Measurements from ENCODE around the gene ADA.

Gene ADA

GRCh38 chr20:44584162-44584561, 67.3 kb downstream of the ADA start:
- Histone ChIP-seq H3K79me2 (ENCODE audit: insufficient read depth, low read length) (no peaks in the 10 kb centered on the region), H3K27me3 (ENCODE audit: insufficient read depth, low read length, poor library complexity, severe bottlenecking) (no peaks in the 10 kb centered on the region), H3K9me3 (ENCODE audit: insufficient read depth, low read depth, low read length) (no peaks in the 10 kb centered on the region), H3K4me2 (ENCODE audit: low read depth, low read length, poor library complexity, severe bottlenecking) (no peak overlapping the region), H3F3A (ENCODE audit: low read depth) (no peaks in the 10 kb centered on the region), H3K4me1 (ENCODE audit: insufficient read depth, low read length, poor library complexity, severe bottlenecking) (peaks cover 63% of the 10 kb centered on the region), H4K20me1 (ENCODE audit: insufficient read depth, low read length, poor library complexity, severe bottlenecking) (no peaks in the 10 kb centered on the region), H3K4me3 (ENCODE audit: low read length, poor library complexity, severe bottlenecking) (no peak overlapping the region), H2AFZ (ENCODE audit: low read length) (no peak overlapping the region), H3K36me3 (ENCODE audit: insufficient read depth, low read length) (no peaks in the 10 kb centered on the region), H3K9me2 (replicated peaks; ENCODE audit: low read depth, low read length) (no peaks in the 10 kb centered on the region), H3K9ac (ENCODE audit: low read depth, low read length, poor library complexity, severe bottlenecking) (no peak overlapping the region)
- TF ChIP-seq, protein P1, sequence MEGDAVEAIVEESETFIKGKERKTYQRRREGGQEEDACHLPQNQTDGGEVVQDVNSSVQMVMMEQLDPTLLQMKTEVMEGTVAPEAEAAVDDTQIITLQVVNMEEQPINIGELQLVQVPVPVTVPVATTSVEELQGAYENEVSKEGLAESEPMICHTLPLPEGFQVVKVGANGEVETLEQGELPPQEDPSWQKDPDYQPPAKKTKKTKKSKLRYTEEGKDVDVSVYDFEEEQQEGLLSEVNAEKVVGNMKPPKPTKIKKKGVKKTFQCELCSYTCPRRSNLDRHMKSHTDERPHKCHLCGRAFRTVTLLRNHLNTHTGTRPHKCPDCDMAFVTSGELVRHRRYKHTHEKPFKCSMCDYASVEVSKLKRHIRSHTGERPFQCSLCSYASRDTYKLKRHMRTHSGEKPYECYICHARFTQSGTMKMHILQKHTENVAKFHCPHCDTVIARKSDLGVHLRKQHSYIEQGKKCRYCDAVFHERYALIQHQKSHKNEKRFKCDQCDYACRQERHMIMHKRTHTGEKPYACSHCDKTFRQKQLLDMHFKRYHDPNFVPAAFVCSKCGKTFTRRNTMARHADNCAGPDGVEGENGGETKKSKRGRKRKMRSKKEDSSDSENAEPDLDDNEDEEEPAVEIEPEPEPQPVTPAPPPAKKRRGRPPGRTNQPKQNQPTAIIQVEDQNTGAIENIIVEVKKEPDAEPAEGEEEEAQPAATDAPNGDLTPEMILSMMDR (conservative IDR thresholded peaks at IDR 0.05; ENCODE audit: low read length) = no peak
- TF ChIP-seq EZH2phosphoT487 (IDR thresholded peaks at IDR 0.05; ENCODE audit: borderline replicate concordance) = no peak

DNA sequence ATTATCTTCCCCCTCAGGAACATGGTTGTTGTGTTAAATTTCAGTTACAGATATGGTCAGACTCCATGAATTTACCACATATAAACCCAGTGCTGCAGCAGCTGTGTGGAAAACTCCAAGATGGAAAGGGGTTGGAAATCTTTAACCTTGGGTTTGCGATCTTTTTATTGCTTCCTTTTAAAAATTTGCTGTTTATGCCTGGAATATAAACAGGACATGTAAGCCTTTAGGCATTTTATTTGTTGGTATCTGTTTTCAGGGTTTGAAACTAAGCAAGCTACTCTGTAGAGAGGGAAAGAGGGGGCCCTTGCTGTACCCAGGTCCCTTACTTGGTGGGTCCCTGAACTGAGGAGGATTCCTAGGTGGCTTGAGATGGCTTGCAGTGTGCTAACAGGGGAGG, 68.3 kb downstream of the ADA start:
- H3K4me1 ChIP-seq (ENCODE audit: insufficient read depth, low read length, poor library complexity, severe bottlenecking) = peaks cover 64% of the 10 kb centered on the region
- no peaks in the 10 kb centered on the region for H4K20me1 ChIP-seq (ENCODE audit: insufficient read depth, low read length, poor library complexity, severe bottlenecking)
- H3K36me3 ChIP-seq (ENCODE audit: insufficient read depth, low read length) = no peaks in the 10 kb centered on the region
- no peak overlapping the region for H3K9ac ChIP-seq (ENCODE audit: low read depth, low read length, poor library complexity, severe bottlenecking)
- TF ChIP-seq EZH2phosphoT487 (IDR thresholded peaks at IDR 0.05; ENCODE audit: borderline replicate concordance) = no peak
- TF ChIP-seq, protein P1 (conservative IDR thresholded peaks at IDR 0.05; ENCODE audit: low read length) = no peak
- H2AFZ ChIP-seq (ENCODE audit: low read length) = no peak overlapping the region
- no peaks in the 10 kb centered on the region for H3K9me2 ChIP-seq (replicated peaks; ENCODE audit: low read depth, low read length)
- H3K4me3 ChIP-seq (ENCODE audit: low read length, poor library complexity, severe bottlenecking) = no peak overlapping the region
- no peaks in the 10 kb centered on the region for H3K79me2 ChIP-seq (ENCODE audit: insufficient read depth, low read length)
- peak overlapping the region; percentile 3 for H3K4me2 ChIP-seq (ENCODE audit: low read depth, low read length, poor library complexity, severe bottlenecking)
- H3K9me3 ChIP-seq (ENCODE audit: insufficient read depth, low read depth, low read length) = no peaks in the 10 kb centered on the region
- no peaks in the 10 kb centered on the region for H3F3A ChIP-seq (ENCODE audit: low read depth)
- no peaks in the 10 kb centered on the region for H3K27me3 ChIP-seq (ENCODE audit: insufficient read depth, low read length, poor library complexity, severe bottlenecking)

DNA sequence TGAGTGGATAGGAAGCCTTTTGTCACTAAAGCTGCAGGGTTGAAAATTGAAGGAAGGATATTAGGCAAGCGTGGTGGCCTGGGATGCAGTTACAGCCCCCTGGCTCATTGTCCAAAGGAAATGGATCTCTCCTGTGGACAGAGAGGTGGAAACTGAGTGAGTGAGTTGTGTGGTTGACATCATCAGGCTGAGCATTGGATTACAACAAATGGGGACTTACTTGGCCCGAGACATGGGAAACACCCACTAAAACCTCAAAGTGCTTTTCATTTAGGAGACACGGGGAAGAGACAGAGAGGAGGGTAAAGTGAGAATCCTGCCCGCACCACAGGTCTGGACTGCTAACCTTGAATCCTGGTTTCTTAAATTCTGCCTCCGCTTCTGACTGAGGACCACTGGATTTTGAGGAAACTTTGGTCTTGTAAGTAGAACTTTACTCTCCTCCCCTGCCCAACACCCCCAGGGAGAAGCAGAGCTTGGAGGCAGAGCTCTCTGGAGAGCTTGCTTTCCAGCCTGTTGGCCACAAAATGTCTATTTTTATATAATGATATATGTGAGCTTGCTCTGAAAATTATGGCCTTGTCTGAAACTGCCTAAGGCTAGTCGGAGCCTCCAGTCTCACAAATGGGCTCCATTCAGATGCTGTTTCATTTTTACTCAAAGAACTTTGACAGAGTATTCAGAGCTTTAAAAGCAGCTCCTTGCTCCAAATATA, 69.0 kb downstream of the ADA start, which contains the start of gene PKIG:
Gene PKIG (plus strand): TSS at position 269 of the 715 bp plus-strand sequence. CDS start 31,978 bp downstream, outside the sequence.
- no peak within 1 kb of the TSS for H3K4me3 ChIP-seq (ENCODE audit: low read length, poor library complexity, severe bottlenecking)
- peaks cover 64% of the 10 kb centered on the region for H3K4me1 ChIP-seq (ENCODE audit: insufficient read depth, low read length, poor library complexity, severe bottlenecking)
- H3K4me2 ChIP-seq (ENCODE audit: low read depth, low read length, poor library complexity, severe bottlenecking) = peak within 1 kb of the TSS; percentile 3
- no peaks in the 10 kb centered on the region for H3K9me3 ChIP-seq (ENCODE audit: insufficient read depth, low read depth, low read length)
- H2AFZ ChIP-seq (ENCODE audit: low read length) = no peak within 1 kb of the TSS
- H3K27me3 ChIP-seq (ENCODE audit: insufficient read depth, low read length, poor library complexity, severe bottlenecking) = no peaks in the 10 kb centered on the region
- H3K9me2 ChIP-seq (replicated peaks; ENCODE audit: low read depth, low read length) = no peaks in the 10 kb centered on the region
- H3F3A ChIP-seq (ENCODE audit: low read depth) = no peaks in the 10 kb centered on the region
- TF ChIP-seq EZH2phosphoT487 (IDR thresholded peaks at IDR 0.05; ENCODE audit: borderline replicate concordance) = no peak
- TF ChIP-seq, protein P1 (conservative IDR thresholded peaks at IDR 0.05; ENCODE audit: low read length) = no peak
- no peaks in the 10 kb centered on the region for H3K36me3 ChIP-seq (ENCODE audit: insufficient read depth, low read length)
- no peaks in the 10 kb centered on the region for H3K79me2 ChIP-seq (ENCODE audit: insufficient read depth, low read length)
- H3K9ac ChIP-seq (ENCODE audit: low read depth, low read length, poor library complexity, severe bottlenecking) = peak within 1 kb of the TSS; percentile 13
- H4K20me1 ChIP-seq (ENCODE audit: insufficient read depth, low read length, poor library complexity, severe bottlenecking) = no peaks in the 10 kb centered on the region
